HL-60 (cell line): ENCODE results near the gene PLA2G3.

Experiments used
- DNase-seq, 2 experiments: peaks; one replicate each; pipeline ENCODE4 v3.0.0-alpha.2; 2010 to 2020; ENCODE audit warnings: low read depth in 1 of 2, low spot score in 1 of 2
- H3K27ac ChIP-seq: fragments of 250-450 bp; sonication (Bioruptor Pico); replicated peaks from 2 replicates; pipeline ENCODE4 v1.5.1; 2020; ENCODE audit warnings: mild to moderate bottlenecking, moderate library complexity
- H3K27me3 ChIP-seq: fragments of 250-450 bp; sonication (Bioruptor Pico); 2 replicates; pipeline ENCODE4 v1.5.1; 2021; ENCODE audit warnings: mild to moderate bottlenecking, moderate library complexity; ENCODE audit not compliant: insufficient read depth, poor library complexity, severe bottlenecking
- H3K4me3 ChIP-seq: replicated peaks from 2 replicates; pipeline ENCODE4 v1.5.1; 2011; ENCODE audit warnings: mild to moderate bottlenecking, control low read depth, low read length; ENCODE audit not compliant: insufficient read depth
- GABPA ChIP-seq: IDR thresholded peaks from 2 replicates; pipeline ENCODE4 v1.6.1; 2012; ENCODE audit warnings: low read depth
- POLR2AphosphoS5 ChIP-seq: IDR thresholded peaks from 2 replicates; pipeline ENCODE4 v1.6.1; 2012; ENCODE audit warnings: low read depth
- SPI1 ChIP-seq: IDR thresholded peaks from 2 replicates; pipeline ENCODE4 v1.6.1; 2012; ENCODE audit warnings: low read depth, mild to moderate bottlenecking, borderline replicate concordance
- TF ChIP-seq, protein P1 (sequence below): IDR thresholded peaks from 2 replicates; pipeline ENCODE4 v1.6.1; 2012; ENCODE audit warnings: low read depth; ENCODE audit not compliant: insufficient replicate concordance
- TF ChIP-seq, protein P2 (sequence below): IDR thresholded peaks from one replicate; pipeline ENCODE4 v1.5.1; 2011; ENCODE audit warnings: low read length, control low read depth, inconsistent platforms; ENCODE audit not compliant: insufficient read depth

The PLA2G3 gene

DNA sequence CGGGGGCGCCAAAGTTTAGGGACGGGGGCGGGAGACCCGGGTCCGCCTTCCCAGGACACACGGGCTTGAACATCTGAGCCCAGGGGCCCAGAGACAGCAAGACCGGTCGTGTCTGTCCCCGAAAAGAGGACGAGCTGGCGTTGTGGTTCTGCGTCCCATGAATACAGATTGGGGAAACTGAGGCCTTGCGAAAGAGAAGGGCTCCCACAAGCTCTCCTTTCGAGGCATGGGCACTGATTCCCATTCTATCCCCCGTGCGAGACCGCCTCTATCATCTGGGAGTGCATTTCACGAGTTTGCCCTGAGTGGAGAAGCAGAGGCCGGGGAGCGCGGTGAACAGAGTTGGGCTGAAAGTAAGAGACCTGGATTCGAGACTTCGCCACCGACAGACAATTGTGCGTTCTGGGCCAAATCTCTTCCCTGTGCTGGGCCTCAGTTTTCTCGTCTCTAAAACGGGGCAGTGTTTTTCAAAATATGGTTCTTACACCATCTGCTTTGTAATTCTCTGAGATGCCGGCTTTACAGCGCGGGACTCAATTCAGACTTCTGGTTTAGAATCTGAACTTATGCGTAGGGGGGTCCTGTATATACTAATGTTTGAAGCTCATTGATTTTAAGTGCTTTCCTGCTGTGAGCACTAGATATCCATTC is 20.1 kb upstream of the PLA2G3 start:
- peak overlapping the region; percentile 90 for H3K27ac ChIP-seq
- H3K4me3 ChIP-seq = peak overlapping the region; percentile 97
- TF ChIP-seq POLR2AphosphoS5 = no peak
- TF ChIP-seq, protein P1, sequence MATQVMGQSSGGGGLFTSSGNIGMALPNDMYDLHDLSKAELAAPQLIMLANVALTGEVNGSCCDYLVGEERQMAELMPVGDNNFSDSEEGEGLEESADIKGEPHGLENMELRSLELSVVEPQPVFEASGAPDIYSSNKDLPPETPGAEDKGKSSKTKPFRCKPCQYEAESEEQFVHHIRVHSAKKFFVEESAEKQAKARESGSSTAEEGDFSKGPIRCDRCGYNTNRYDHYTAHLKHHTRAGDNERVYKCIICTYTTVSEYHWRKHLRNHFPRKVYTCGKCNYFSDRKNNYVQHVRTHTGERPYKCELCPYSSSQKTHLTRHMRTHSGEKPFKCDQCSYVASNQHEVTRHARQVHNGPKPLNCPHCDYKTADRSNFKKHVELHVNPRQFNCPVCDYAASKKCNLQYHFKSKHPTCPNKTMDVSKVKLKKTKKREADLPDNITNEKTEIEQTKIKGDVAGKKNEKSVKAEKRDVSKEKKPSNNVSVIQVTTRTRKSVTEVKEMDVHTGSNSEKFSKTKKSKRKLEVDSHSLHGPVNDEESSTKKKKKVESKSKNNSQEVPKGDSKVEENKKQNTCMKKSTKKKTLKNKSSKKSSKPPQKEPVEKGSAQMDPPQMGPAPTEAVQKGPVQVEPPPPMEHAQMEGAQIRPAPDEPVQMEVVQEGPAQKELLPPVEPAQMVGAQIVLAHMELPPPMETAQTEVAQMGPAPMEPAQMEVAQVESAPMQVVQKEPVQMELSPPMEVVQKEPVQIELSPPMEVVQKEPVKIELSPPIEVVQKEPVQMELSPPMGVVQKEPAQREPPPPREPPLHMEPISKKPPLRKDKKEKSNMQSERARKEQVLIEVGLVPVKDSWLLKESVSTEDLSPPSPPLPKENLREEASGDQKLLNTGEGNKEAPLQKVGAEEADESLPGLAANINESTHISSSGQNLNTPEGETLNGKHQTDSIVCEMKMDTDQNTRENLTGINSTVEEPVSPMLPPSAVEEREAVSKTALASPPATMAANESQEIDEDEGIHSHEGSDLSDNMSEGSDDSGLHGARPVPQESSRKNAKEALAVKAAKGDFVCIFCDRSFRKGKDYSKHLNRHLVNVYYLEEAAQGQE = no peak
- no peak for TF ChIP-seq GABPA
- TF ChIP-seq SPI1 = no peak
- TF ChIP-seq, protein P2, sequence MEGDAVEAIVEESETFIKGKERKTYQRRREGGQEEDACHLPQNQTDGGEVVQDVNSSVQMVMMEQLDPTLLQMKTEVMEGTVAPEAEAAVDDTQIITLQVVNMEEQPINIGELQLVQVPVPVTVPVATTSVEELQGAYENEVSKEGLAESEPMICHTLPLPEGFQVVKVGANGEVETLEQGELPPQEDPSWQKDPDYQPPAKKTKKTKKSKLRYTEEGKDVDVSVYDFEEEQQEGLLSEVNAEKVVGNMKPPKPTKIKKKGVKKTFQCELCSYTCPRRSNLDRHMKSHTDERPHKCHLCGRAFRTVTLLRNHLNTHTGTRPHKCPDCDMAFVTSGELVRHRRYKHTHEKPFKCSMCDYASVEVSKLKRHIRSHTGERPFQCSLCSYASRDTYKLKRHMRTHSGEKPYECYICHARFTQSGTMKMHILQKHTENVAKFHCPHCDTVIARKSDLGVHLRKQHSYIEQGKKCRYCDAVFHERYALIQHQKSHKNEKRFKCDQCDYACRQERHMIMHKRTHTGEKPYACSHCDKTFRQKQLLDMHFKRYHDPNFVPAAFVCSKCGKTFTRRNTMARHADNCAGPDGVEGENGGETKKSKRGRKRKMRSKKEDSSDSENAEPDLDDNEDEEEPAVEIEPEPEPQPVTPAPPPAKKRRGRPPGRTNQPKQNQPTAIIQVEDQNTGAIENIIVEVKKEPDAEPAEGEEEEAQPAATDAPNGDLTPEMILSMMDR = no peak
- H3K27me3 ChIP-seq = no peaks in the 10 kb centered on the region
- peak in 1 of 2 experiments; percentile 16 for DNase-seq

DNA sequence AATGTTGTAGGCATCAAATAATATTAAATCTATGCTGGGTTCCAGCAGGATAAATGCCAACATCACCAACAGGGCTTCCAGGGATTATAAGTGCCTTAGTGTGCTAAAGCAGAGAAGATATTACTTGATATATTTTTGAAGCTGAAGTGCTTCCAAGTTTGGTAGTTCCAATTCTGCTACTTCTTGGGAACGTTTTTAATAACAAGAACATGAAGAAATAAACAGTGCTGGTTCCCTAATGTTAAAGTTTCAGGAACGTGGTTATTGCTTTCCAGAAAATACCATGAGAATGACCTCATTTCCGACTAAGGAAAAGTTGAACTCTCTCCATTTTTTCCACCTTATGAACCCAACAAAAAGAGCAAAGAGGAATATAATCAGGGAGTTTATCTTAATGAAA is 15.1 kb upstream of the PLA2G3 start:
- Histone ChIP-seq H3K27me3 (no peaks in the 10 kb centered on the region), H3K27ac (no peak overlapping the region)

DNA sequence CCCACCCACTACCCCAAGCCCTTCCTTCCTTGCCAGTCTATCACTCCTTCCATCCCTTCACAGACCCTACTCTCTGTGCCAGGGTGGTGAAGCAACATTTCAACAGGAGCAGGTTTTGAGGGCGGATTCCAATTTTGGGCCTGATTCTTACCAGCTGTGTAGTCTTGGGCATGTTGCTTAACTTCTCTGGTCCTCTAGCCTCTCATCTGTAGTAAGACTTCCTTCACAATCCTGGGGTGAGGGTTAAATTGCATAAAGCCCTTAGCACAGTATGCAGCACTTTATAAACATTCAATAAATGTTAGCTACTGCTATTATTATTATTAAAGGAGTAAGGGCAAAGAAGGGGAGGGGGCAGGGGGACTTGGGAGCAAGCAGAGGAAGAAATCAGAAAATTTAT is 14.7 kb upstream of the PLA2G3 start:
- H3K4me3 ChIP-seq = no peak overlapping the region
- no peak for TF ChIP-seq SPI1
- no peak for TF ChIP-seq GABPA
- TF ChIP-seq, protein P1 = no peak
- TF ChIP-seq, protein P2 = no peak
- no peak for TF ChIP-seq POLR2AphosphoS5
- H3K27ac ChIP-seq = no peak overlapping the region
- H3K27me3 ChIP-seq = no peaks in the 10 kb centered on the region
- DNase-seq = no peak

More for the DNA sequence above, 15.1 kb upstream of the PLA2G3 start:
- no peak for DNase-seq
- H3K4me3 ChIP-seq = no peak overlapping the region
- TF ChIP-seq SPI1 (no peak), GABPA (no peak), POLR2AphosphoS5 (no peak)
- TF ChIP-seq, protein P1 = no peak
- TF ChIP-seq, protein P2 = no peak
